OCI-LY1 (cell line): Measurements from ENCODE around the gene STXBP6.

Experiments used
- EZH2 ChIP-seq: fragments of 200-600 bp; sonication (generic), shearing (Covaris generic); IDR thresholded peaks from 2 replicates; pipeline ENCODE4 v1.8.0; 2017; ENCODE audit warnings: borderline replicate concordance, mixed run types, mild to moderate bottlenecking, antibody characterized with exemption, low read length, moderate library complexity, mixed read lengths
- TF ChIP-seq, protein P1 (sequence below): fragments of 200-600 bp; sonication (generic), shearing (Covaris generic); IDR thresholded peaks from 2 replicates; pipeline ENCODE4 v1.5.1; 2017; ENCODE audit warnings: mild to moderate bottlenecking, antibody characterized with exemption, low read length, moderate library complexity, mixed read lengths

DNA sequence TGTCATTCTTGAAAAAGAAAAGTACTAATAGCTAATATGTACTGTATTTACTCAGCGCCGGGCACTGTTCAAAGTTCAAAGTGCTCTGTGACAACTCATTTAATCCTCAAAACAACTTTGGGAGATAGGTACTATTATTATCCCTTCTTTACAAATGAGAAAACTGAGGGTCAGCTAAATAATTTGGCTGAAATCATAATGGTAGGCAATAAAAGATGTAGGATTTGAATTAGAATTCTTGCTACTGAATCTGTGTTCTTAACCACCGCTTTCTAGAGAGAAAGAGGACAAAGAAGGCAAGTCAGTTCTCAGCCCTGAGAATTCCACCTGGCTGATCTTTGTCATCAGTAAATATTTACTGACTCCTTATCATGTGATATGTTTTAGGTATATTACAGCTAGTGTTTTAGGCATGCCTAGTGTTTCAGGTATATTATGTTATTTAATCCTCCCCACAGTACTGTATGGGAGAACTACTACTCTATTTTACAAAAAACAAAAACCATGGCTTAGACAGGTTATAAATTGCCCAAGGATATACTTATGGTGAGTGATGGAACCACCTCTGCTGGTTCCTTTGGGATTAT lies 210.2 kb downstream of the STXBP6 start:
- TF ChIP-seq, protein P1, sequence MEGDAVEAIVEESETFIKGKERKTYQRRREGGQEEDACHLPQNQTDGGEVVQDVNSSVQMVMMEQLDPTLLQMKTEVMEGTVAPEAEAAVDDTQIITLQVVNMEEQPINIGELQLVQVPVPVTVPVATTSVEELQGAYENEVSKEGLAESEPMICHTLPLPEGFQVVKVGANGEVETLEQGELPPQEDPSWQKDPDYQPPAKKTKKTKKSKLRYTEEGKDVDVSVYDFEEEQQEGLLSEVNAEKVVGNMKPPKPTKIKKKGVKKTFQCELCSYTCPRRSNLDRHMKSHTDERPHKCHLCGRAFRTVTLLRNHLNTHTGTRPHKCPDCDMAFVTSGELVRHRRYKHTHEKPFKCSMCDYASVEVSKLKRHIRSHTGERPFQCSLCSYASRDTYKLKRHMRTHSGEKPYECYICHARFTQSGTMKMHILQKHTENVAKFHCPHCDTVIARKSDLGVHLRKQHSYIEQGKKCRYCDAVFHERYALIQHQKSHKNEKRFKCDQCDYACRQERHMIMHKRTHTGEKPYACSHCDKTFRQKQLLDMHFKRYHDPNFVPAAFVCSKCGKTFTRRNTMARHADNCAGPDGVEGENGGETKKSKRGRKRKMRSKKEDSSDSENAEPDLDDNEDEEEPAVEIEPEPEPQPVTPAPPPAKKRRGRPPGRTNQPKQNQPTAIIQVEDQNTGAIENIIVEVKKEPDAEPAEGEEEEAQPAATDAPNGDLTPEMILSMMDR: no peak
- no peak for TF ChIP-seq EZH2
